ENCODE data around the gene CFAP221. TPM values are rescaled to one million over a fixed set of nuclear protein-coding genes. Genes with fewer than 3 reads are reported as not detected.

Gene CFAP221
- total and polyA plus RNA-seq, 2 donors (not counting 3 experiments of a cell fraction or from before 2014, with no cell fraction given) = 0.06 TPM; not detected in 1

DNA sequence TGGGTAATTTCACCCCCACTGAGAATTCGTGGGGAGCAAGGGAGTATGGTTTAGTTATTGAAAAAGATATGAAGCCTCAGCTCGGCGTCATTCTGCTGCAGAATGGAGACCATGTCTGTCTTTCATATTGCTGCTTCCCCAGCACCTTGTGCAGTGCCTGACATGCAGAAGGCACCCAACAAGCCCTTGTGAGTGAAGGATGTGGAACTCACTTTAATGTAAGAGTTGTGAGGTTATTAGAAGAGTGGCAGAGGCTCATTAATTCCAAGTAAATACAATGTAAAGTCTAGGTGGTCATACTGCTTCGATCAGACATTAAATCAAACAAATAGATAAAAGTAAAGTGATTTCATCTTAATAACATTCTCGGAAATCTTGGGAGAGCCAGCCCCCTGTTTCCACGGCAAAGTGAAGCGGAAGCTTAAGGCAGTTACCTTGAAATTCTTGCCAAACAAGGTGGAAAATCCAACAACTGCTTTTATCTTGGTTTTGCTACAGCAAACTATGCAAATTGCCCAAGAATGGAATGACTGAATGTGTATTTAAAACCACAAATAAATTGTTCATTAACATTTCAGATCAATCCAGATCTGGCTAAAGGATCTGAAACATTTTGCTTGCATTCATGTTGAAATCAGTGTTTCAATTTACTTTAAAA, 9.6 kb downstream of the CFAP221 start:
- ChIA-PET CTCF (no interaction called here), POLR2A (no interaction called here)
- Histone ChIP-seq H2AFZ (ENCODE audit: low read depth, low read length) (no peak overlapping the region), H3K36me3 (ENCODE audit: control insufficient read depth in 2 of 2, extremely low read depth in 1 of 2, insufficient read depth in 2 of 2, low read length in 2 of 2) (no peaks in the 10 kb centered on the region), H3K9me1 (replicated peaks; ENCODE audit: control insufficient read depth, extremely low read depth, insufficient read depth, low read length) (no peaks in the 10 kb centered on the region), H3K9ac (replicated peaks; ENCODE audit: extremely low read depth, insufficient read depth, low read length) (no peak overlapping the region), H3K9me3 (replicated peaks; ENCODE audit: control insufficient read depth, insufficient read depth, low read length) (no peaks in the 10 kb centered on the region), H4K20me1 (replicated peaks; ENCODE audit: control insufficient read depth, extremely low read depth, insufficient read depth, low read length) (no peaks in the 10 kb centered on the region), H3K4me2 (ENCODE audit: insufficient read depth, low read length) (no peak overlapping the region), H3K27me3 (ENCODE audit: control insufficient read depth in 2 of 2, insufficient read depth in 2 of 2, low read length in 2 of 2) (peaks cover 3 to 5% of the 10 kb centered on the region in 2 experiments), H3K4me3 (replicated peaks in 1 of 3; ENCODE audit: insufficient read depth in 1 of 3, low read depth in 1 of 3, low read length in 3 of 3) (no peak overlapping the region), H3K79me2 (ENCODE audit: control insufficient read depth, insufficient read depth, low read length) (no peaks in the 10 kb centered on the region), H3K27ac (ENCODE audit: insufficient read depth, low read depth, low read length) (no peak overlapping the region), H3K4me1 (ENCODE audit: control insufficient read depth, extremely low read depth, insufficient read depth, low read length) (no peaks in the 10 kb centered on the region)
- BruUV-seq (replicated peaks) = no TSS peak
- dilution Hi-C loops (cut with MboI; ENCODE audit: extremely low pct_ligation_motif_present, low sequenced_read_pairs) = no loop called here
- intact Hi-C loops (cut with micrococcal nuclease) = no loop called here
- FAIRE-seq = no peak
- no peak for TF ChIP-seq GATA2 (IDR thresholded peaks at IDR 0.05; ENCODE audit: insufficient read depth, insufficient read length, low read depth, low read length)
- no peak for TF ChIP-seq POLR2A (IDR thresholded peaks at IDR 0.05; ENCODE audit: low read depth, low read length)
- no peak for TF ChIP-seq JUN (IDR thresholded peaks at IDR 0.05; ENCODE audit: borderline replicate concordance, insufficient read depth, insufficient read length, low read depth)
- TF ChIP-seq POLR2AphosphoS5 (IDR thresholded peaks at IDR 0.05; ENCODE audit: insufficient read depth, low read depth, low read length) = no peak
- no peak for TF ChIP-seq EZH2 (IDR thresholded peaks at IDR 0.05; ENCODE audit: borderline replicate concordance, low read depth, low read length, severe bottlenecking)
- TF ChIP-seq, protein P1, sequence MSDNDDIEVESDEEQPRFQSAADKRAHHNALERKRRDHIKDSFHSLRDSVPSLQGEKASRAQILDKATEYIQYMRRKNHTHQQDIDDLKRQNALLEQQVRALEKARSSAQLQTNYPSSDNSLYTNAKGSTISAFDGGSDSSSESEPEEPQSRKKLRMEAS (IDR thresholded peaks at IDR 0.05; ENCODE audit: insufficient read depth, insufficient read length) = no peak
- TF ChIP-seq FOS (IDR thresholded peaks at IDR 0.05; ENCODE audit: borderline replicate concordance, insufficient read depth, low read length) = no peak
- TF ChIP-seq, protein P2, sequence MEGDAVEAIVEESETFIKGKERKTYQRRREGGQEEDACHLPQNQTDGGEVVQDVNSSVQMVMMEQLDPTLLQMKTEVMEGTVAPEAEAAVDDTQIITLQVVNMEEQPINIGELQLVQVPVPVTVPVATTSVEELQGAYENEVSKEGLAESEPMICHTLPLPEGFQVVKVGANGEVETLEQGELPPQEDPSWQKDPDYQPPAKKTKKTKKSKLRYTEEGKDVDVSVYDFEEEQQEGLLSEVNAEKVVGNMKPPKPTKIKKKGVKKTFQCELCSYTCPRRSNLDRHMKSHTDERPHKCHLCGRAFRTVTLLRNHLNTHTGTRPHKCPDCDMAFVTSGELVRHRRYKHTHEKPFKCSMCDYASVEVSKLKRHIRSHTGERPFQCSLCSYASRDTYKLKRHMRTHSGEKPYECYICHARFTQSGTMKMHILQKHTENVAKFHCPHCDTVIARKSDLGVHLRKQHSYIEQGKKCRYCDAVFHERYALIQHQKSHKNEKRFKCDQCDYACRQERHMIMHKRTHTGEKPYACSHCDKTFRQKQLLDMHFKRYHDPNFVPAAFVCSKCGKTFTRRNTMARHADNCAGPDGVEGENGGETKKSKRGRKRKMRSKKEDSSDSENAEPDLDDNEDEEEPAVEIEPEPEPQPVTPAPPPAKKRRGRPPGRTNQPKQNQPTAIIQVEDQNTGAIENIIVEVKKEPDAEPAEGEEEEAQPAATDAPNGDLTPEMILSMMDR (IDR thresholded peaks at IDR 0.05; ENCODE audit: extremely low read depth in 1 of 2, insufficient read depth in 1 of 2, low read depth in 1 of 2, low read length in 2 of 2) = no peak
- no peak for TF ChIP-seq MYC (IDR thresholded peaks at IDR 0.05; ENCODE audit: low read depth, low read length)
- DNase-seq (ENCODE audit: low read depth, low spot score) = no peak

Data from endothelial cell of umbilical vein (primary cell).